Keratinocyte (primary cell): Measurements from ENCODE around the gene CACNB4. TPM values are rescaled to one million over a fixed set of nuclear protein-coding genes. Genes with fewer than 3 reads are reported as not detected.

Source experiments
- DNase-seq: peaks from one replicate; pipeline ENCODE4 v3.0.0-alpha.2; 2011; ENCODE audit warnings: low read depth, missing footprints, low spot score
- FAIRE-seq: peaks from 2 replicates; lab custom pipeline; 2011; peaks lifted over from hg19 to GRCh38; lab: Jason Lieb, UNC
- H2AFZ ChIP-seq: 2 replicates; pipeline ENCODE4 v1.6.0; 2012; ENCODE audit warnings: low read length, control low read depth, inconsistent platforms; ENCODE audit not compliant: control insufficient read depth
- H3K27ac ChIP-seq: 2 replicates; pipeline ENCODE4 v1.5.1; 2011; ENCODE audit warnings: low read length; ENCODE audit not compliant: control insufficient read depth, insufficient read depth
- H3K27me3 ChIP-seq: 3 replicates; pipeline ENCODE4 v1.6.0; 2011; ENCODE audit warnings: low read length; ENCODE audit not compliant: control insufficient read depth, insufficient read depth; ENCODE audit errors: extremely low read depth
- H3K36me3 ChIP-seq, 2 experiments: 2 replicates in 1 of 2; 3 replicates in 1 of 2; pipeline ENCODE4 v1.5.1; 2011; ENCODE audit warnings: low read length in 2 of 2, mild to moderate bottlenecking in 1 of 2; ENCODE audit not compliant: control insufficient read depth in 2 of 2, insufficient read depth in 2 of 2; ENCODE audit errors: extremely low read depth in 1 of 2
- H3K4me1 ChIP-seq: 3 replicates; pipeline ENCODE4 v1.5.1; 2011; ENCODE audit warnings: low read length; ENCODE audit not compliant: control insufficient read depth, insufficient read depth; ENCODE audit errors: extremely low read depth
- H3K4me2 ChIP-seq: 3 replicates; pipeline ENCODE4 v1.6.0; 2011; ENCODE audit warnings: low read depth, low read length; ENCODE audit not compliant: control insufficient read depth, insufficient read depth; ENCODE audit errors: extremely low read depth
- H3K4me3 ChIP-seq, 3 experiments: fragments of 200-600 bp in 1 of 3; sonication (generic) in 1 of 3; 2 replicates in 2 of 3; 3 replicates in 1 of 3; pipeline ENCODE4 v1.5.1; 2011 to 2016; ENCODE audit warnings: low read length in 3 of 3, mild to moderate bottlenecking in 3 of 3, control low read depth in 2 of 3, inconsistent platforms in 1 of 3, low read depth in 1 of 3, mixed read lengths in 1 of 3, mixed run types in 1 of 3, moderate library complexity in 1 of 3; ENCODE audit not compliant: control insufficient read depth in 2 of 3, insufficient read depth in 2 of 3; ENCODE audit errors: extremely low read depth in 1 of 3
- H3K79me2 ChIP-seq: 2 replicates; pipeline ENCODE4 v1.6.0; 2012; ENCODE audit warnings: low read length; ENCODE audit not compliant: control insufficient read depth, insufficient read depth
- H3K9ac ChIP-seq: 3 replicates; pipeline ENCODE4 v1.6.0; 2011; ENCODE audit warnings: low read length; ENCODE audit not compliant: control insufficient read depth, insufficient read depth; ENCODE audit errors: extremely low read depth
- H3K9me1 ChIP-seq: 3 replicates; pipeline ENCODE4 v1.6.0; 2011; ENCODE audit warnings: low read length; ENCODE audit not compliant: control insufficient read depth, insufficient read depth; ENCODE audit errors: extremely low read depth
- H3K9me3 ChIP-seq: 2 replicates; pipeline ENCODE4 v1.5.1; 2012; ENCODE audit warnings: low read depth, low read length; ENCODE audit not compliant: control insufficient read depth
- H4K20me1 ChIP-seq: 3 replicates; pipeline ENCODE4 v1.6.0; 2011; ENCODE audit warnings: low read length; ENCODE audit not compliant: control insufficient read depth, insufficient read depth; ENCODE audit errors: extremely low read depth
- CTCF ChIP-seq, 3 experiments: IDR thresholded peaks in 1 of 3; conservative IDR thresholded peaks in 1 of 3; optimal IDR thresholded peaks in 1 of 3; 2 replicates in 2 of 3; 3 replicates in 1 of 3; pipeline versions ENCODE3 to v1.5.1; 2011; ENCODE audit warnings: low read length in 3 of 3, mild to moderate bottlenecking in 3 of 3, moderate library complexity in 2 of 3, control low read depth in 1 of 3, inconsistent platforms in 1 of 3; ENCODE audit not compliant: insufficient read depth in 2 of 3; ENCODE audit errors: extremely low read depth in 1 of 3
- EZH2 ChIP-seq: IDR thresholded peaks from one replicate; pipeline ENCODE4 v1.6.1; 2012; ENCODE audit warnings: inconsistent platforms, mild to moderate bottlenecking, low read length, moderate library complexity
- dilution Hi-C: fragments of 300-500 bp; cut with MboI; formaldehyde crosslinking; loops from one replicate; pipeline ENCODE4 v1.7.0; 2020; ENCODE audit warnings: low sequenced_read_pairs; ENCODE audit not compliant: extremely low pct_ligation_motif_present
- polyA plus RNA-seq, 5 experiments: library from polyadenylated mRNA; depleted of rRNA in 3 of 5; stranded (reverse) in 3 of 5; stranded (forward) in 1 of 5; unstranded in 1 of 5; fragments of >200 nt; gene quantifications; 1 replicate in 1 of 5; 2 replicates in 3 of 5; 3 replicates in 1 of 5; pipeline versions ENCODE4 v1.2.1 to v1.2.3, GENCODE V29; 2011 to 2012; ENCODE audit warnings: missing spikeins in 2 of 5, low read depth in 1 of 5, low replicate concordance in 1 of 5

The CACNB4 gene
- polyA plus RNA-seq, 1 donor (not counting 4 experiments of a cell fraction or from before 2014, with no cell fraction given), result 0.30 TPM

GRCh38 chr2:151837926-151838325, 260.9 kb downstream of the CACNB4 start:
- H3K27ac ChIP-seq, result no peak overlapping the region
- FAIRE-seq, result no peak
- H3K4me3 ChIP-seq, result no peak overlapping the region
- H3K79me2 ChIP-seq, result no peaks in the 10 kb centered on the region
- dilution Hi-C loops, result no loop called here
- H3K9me3 ChIP-seq, result no peaks in the 10 kb centered on the region
- no peak overlapping the region for H2AFZ ChIP-seq
- H3K9me1 ChIP-seq, result no peaks in the 10 kb centered on the region
- no peak for DNase-seq
- no peaks in the 10 kb centered on the region for H3K27me3 ChIP-seq
- no peaks in the 10 kb centered on the region for H3K36me3 ChIP-seq
- no peak overlapping the region for H3K4me2 ChIP-seq
- H3K9ac ChIP-seq, result no peak overlapping the region
- TF ChIP-seq CTCF (optimal IDR thresholded peaks at IDR 0.05 in 1 of 3, IDR thresholded peaks at IDR 0.05 in 1 of 3, conservative IDR thresholded peaks at IDR 0.05 in 1 of 3; ENCODE audit: extremely low read depth in 1 of 3, insufficient read depth in 2 of 3, low read length in 3 of 3), result no peak
- no peak for TF ChIP-seq EZH2
- no peaks in the 10 kb centered on the region for H3K4me1 ChIP-seq
- no peaks in the 10 kb centered on the region for H4K20me1 ChIP-seq

- Histone ChIP-seq H3K27me3 (no peaks in the 10 kb centered on the region), H3K79me2 (no peaks in the 10 kb centered on the region), H3K9ac (no peak overlapping the region), H3K36me3 (no peaks in the 10 kb centered on the region), H3K9me1 (no peaks in the 10 kb centered on the region), H4K20me1 (no peaks in the 10 kb centered on the region), H3K4me3 (no peak overlapping the region), H3K27ac (no peak overlapping the region), H3K4me1 (no peaks in the 10 kb centered on the region), H3K9me3 (no peaks in the 10 kb centered on the region), H3K4me2 (no peak overlapping the region), H2AFZ (no peak overlapping the region)
- no peak for FAIRE-seq
- DNase-seq, result no peak
- dilution Hi-C loops, result no loop called here
- no peak for TF ChIP-seq EZH2
- no peak for TF ChIP-seq CTCF (optimal IDR thresholded peaks at IDR 0.05 in 1 of 3, IDR thresholded peaks at IDR 0.05 in 1 of 3, conservative IDR thresholded peaks at IDR 0.05 in 1 of 3; ENCODE audit: extremely low read depth in 1 of 3, insufficient read depth in 2 of 3, low read length in 3 of 3)
Observed at GRCh38 chr2:151833984-151834383, 264.9 kb downstream of the CACNB4 start.
